Measurements from ENCODE around the gene PDCD1LG2. TPM values are rescaled to one million over a fixed set of nuclear protein-coding genes. Genes with fewer than 3 reads are reported as not detected.

PDCD1LG2 gene
- total RNA-seq, 4 donors from 2014 or later = 0.44 to 3.1 (median 1.9) TPM

DNA sequence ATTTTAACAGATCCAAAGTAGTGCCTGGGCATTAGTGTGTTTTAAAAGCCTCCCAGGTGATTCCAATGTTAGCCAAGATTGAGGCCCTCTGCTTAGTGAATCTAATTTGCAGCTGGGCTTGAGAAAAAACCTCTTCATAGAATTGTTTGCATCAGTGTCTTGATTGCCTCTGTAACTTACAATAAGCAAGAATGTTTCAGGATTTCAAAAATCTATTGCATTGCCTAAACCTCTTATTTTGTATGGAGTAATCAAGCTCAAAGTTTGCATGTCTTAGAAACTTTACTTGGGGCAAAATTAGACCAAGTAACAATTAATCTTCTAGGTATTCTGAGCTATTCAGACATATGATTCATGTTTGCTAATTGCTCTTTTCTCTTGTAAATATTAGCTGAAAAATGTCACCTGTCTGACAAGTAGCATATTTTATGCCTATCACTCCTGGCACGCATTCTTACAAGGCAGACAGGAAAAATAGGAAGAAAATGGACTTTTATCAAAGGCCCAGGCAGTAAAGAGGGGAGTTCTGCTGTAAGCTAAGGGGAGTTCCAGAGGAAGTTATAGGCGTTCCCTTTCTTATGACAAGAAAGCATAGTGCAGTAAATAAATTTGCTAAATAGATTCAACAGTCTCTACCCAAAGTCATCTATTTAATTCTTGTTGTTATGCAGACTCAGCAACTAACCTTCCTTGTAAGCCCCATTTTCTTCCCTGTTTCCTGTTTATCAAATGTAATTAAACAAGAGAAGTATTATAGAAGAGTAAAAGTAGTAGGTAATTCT lies 21.0 kb downstream of the PDCD1LG2 start:
- Histone ChIP-seq H3K27me3 (no peaks in the 10 kb centered on the region), H3K36me3 (no peaks in the 10 kb centered on the region), H3K27ac (no peak overlapping the region), H3K4me1 (peaks cover 0 to 4% (median 0%) of the 10 kb centered on the region in 4 donors), H3K9me3 (no peaks in the 10 kb centered on the region), H3K4me3 (no peak overlapping the region)
- no peak for DNase-seq (ENCODE audit: low spot score in 2 of 2)
- WGBS, 2 donors = 44 to 60% methylated on average over 2 of the region's 2 CpGs
- TF ChIP-seq POLR2A (IDR thresholded peaks at IDR 0.05) (no peak), EP300 (IDR thresholded peaks at IDR 0.05) (no peak)
- TF ChIP-seq, protein P1, sequence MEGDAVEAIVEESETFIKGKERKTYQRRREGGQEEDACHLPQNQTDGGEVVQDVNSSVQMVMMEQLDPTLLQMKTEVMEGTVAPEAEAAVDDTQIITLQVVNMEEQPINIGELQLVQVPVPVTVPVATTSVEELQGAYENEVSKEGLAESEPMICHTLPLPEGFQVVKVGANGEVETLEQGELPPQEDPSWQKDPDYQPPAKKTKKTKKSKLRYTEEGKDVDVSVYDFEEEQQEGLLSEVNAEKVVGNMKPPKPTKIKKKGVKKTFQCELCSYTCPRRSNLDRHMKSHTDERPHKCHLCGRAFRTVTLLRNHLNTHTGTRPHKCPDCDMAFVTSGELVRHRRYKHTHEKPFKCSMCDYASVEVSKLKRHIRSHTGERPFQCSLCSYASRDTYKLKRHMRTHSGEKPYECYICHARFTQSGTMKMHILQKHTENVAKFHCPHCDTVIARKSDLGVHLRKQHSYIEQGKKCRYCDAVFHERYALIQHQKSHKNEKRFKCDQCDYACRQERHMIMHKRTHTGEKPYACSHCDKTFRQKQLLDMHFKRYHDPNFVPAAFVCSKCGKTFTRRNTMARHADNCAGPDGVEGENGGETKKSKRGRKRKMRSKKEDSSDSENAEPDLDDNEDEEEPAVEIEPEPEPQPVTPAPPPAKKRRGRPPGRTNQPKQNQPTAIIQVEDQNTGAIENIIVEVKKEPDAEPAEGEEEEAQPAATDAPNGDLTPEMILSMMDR (IDR thresholded peaks at IDR 0.05) = no peak

DNA sequence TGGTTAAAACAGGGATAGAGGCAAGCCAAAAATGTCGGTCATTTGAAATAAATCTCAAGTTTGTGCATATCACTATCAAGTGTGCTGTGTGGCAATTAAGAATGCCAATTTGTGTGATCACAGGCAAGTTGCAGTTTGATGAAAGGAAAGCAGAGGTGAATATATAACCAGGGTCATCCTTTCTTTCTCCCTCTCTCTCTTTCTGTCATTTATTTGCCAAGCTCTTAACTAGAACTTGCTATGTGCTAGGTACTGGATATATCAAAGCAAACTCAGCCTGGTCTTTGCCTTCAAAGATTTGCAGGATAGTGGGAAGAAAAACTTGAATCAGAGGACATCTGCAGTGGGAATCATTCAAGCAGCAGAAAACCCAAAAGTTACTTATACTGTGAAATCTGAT lies 22.0 kb downstream of the PDCD1LG2 start:
- TF ChIP-seq EP300 (IDR thresholded peaks at IDR 0.05) = no peak
- TF ChIP-seq, protein P1 (IDR thresholded peaks at IDR 0.05) = no peak
- no peak for TF ChIP-seq POLR2A (IDR thresholded peaks at IDR 0.05)
- H3K4me3 ChIP-seq = no peak overlapping the region
- WGBS, 2 donors = 90 to 96% methylated on average over 1 of the region's 1 CpG
- no peaks in the 10 kb centered on the region for H3K27me3 ChIP-seq
- no peak overlapping the region for H3K27ac ChIP-seq
- peaks cover 0 to 4% (median 0%) of the 10 kb centered on the region in 4 donors for H3K4me1 ChIP-seq
- H3K36me3 ChIP-seq = no peaks in the 10 kb centered on the region
- DNase-seq (ENCODE audit: low spot score in 2 of 2) = no peak
- no peaks in the 10 kb centered on the region for H3K9me3 ChIP-seq

DNA sequence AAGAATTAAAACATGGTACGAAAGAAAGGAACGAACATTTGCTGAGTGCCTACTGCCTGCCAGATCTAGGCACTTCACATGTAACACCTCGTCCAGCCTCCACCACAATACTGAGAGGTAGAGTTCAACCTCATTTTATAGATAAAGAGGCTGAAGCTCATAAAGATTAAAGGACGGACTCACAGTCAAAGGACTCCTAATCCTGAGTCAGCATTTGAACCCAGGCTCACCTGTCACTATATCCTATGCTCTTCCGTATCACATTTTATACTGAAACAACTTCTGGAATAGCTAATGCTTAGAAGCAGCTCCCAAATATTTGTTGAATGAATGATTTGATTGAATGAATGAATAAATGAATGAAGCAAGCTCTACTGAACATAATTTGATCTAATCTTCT lies 22.5 kb downstream of the PDCD1LG2 start:
- Histone ChIP-seq H3K4me3 (no peak overlapping the region), H3K4me1 (peaks cover 0 to 4% (median 0%) of the 10 kb centered on the region in 4 donors), H3K27ac (no peak overlapping the region), H3K36me3 (no peaks in the 10 kb centered on the region), H3K27me3 (no peaks in the 10 kb centered on the region), H3K9me3 (no peaks in the 10 kb centered on the region)
- no peak for DNase-seq (ENCODE audit: low spot score in 2 of 2)
- TF ChIP-seq, protein P1 (IDR thresholded peaks at IDR 0.05) = no peak
- TF ChIP-seq POLR2A (IDR thresholded peaks at IDR 0.05) (no peak), EP300 (IDR thresholded peaks at IDR 0.05) (no peak)
- WGBS, 2 donors = 93 to 96% methylated on average over 5 of the region's 5 CpGs

DNA sequence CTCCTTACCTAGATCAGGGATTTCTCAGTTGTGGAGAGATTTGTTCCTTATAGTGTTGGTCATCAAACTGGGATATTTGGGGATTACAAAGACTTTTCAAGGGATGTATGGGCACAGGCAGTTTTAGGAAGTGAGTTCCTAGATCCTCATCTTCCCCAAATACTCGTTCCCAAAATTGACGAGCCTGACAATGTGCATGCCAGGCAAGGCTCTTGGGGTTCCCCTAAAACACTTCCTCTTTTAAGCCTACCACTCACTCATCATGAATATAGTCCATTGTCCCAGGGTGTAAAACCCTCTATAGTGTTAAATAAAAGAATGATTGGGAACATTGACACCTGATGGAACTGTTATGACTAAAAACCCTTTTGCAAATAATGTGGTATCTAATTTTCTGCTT lies 26.4 kb downstream of the PDCD1LG2 start:
- Histone ChIP-seq H3K4me3 (no peak overlapping the region), H3K27ac (no peak overlapping the region), H3K9me3 (peaks cover 0 to 3% (median 0%) of the 10 kb centered on the region in 4 donors), H3K4me1 (no peaks in the 10 kb centered on the region), H3K36me3 (no peaks in the 10 kb centered on the region), H3K27me3 (no peaks in the 10 kb centered on the region)
- TF ChIP-seq EP300 (IDR thresholded peaks at IDR 0.05) (no peak), POLR2A (IDR thresholded peaks at IDR 0.05) (no peak)
- TF ChIP-seq, protein P1 (IDR thresholded peaks at IDR 0.05) = no peak
- DNase-seq (ENCODE audit: low spot score in 2 of 2) = no peak
- 68 to 74% methylated on average over 2 of the region's 2 CpGs for WGBS, 2 donors

DNA sequence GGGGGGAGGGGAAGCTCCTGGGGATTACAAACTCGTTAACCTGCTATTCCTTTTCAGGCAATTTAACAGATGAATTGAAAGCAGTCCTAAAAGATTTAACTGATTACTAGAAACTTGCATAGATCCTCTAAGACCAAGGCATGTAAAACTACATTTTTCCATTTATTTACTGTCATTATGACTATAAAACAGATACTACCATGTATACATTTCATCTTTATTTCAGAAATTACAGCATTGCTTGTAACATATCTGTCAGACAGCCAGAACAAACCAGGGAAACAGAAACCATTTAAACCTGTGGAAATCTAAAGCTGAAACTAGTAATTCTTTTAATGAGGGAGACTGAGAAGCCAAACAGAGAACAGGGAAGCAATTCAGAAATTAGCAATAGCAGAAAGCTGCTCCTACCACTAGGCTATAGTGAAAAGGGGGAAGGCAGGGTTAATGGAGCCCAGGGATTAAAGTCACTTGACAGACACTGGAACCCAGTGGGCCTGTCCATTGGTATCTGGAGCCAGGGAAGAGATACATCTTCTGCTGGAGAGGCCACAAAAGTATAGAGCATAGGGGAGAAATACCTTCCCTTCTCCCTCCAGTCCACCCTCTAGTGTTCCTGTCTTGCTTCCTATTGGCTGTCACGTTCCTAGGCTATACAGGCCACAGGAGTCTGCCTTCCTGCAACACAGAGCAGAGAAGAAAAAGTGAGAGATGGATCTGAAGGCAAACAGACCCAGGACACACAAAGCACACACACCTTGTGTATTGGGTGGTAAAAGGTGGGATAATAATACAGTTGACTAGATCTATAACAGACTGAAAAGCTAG lies 33.8 kb downstream of the PDCD1LG2 start:
- H3K36me3 ChIP-seq = no peaks in the 10 kb centered on the region
- DNase-seq (ENCODE audit: low spot score in 2 of 2) = no peak
- peaks cover 0 to 3% (median 0%) of the 10 kb centered on the region in 4 donors for H3K9me3 ChIP-seq
- H3K27ac ChIP-seq = no peak overlapping the region
- no peaks in the 10 kb centered on the region for H3K4me1 ChIP-seq
- no peaks in the 10 kb centered on the region for H3K27me3 ChIP-seq
- 32 to 47% methylated on average over 2 of the region's 2 CpGs for WGBS, 2 donors
- TF ChIP-seq, protein P1 (IDR thresholded peaks at IDR 0.05) = no peak
- TF ChIP-seq POLR2A (IDR thresholded peaks at IDR 0.05) = no peak
- no peak for TF ChIP-seq EP300 (IDR thresholded peaks at IDR 0.05)
- H3K4me3 ChIP-seq = no peak overlapping the region
